Measurements from ENCODE around the gene SMPD3.
A peak's percentile ranks its signal among the peaks of the same experiment; 100 is the strongest.

Gene SMPD3

GRCh38 chr16:68470461-68471150 is 22.3 kb upstream of the SMPD3 start:
- no peak for DNase-seq

GRCh38 chr16:68469796-68470460 is 21.6 kb upstream of the SMPD3 start:
- DNase-seq, result no peak

- DNase-seq, result no peak
These were observed 20.5 kb upstream of the SMPD3 start for GRCh38 chr16:68468842-68469241.

- DNase-seq, result no peak
These were observed 17.9 kb upstream of the SMPD3 start for GRCh38 chr16:68466174-68466573.

GRCh38 chr16:68463904-68464303 is 15.6 kb upstream of the SMPD3 start:
- no peak for DNase-seq

- DNase-seq, result no peak
These were observed 11.8 kb upstream of the SMPD3 start for GRCh38 chr16:68460067-68460466.

- no peak for DNase-seq
These were observed 11.1 kb upstream of the SMPD3 start for GRCh38 chr16:68459457-68459856.

GRCh38 chr16:68458551-68458950 is 10.2 kb upstream of the SMPD3 start:
- no peak for DNase-seq

- DNase-seq, result no peak
These were observed 9.8 kb upstream of the SMPD3 start for GRCh38 chr16:68458101-68458500.

GRCh38 chr16:68455631-68456030 is 7.3 kb upstream of the SMPD3 start:
- no peak for DNase-seq

GRCh38 chr16:68454920-68455435 is 6.7 kb upstream of the SMPD3 start:
- DNase-seq, result no peak

GRCh38 chr16:68453816-68454215 is 5.5 kb upstream of the SMPD3 start:
- DNase-seq, result no peak

GRCh38 chr16:68452176-68452575 is 3.9 kb upstream of the SMPD3 start:
- no peak for DNase-seq

- DNase-seq, result no peak
These were observed 3.4 kb upstream of the SMPD3 start for GRCh38 chr16:68451676-68452075.

- no peak for DNase-seq
These were observed 2.5 kb upstream of the SMPD3 start for GRCh38 chr16:68450741-68451255.

GRCh38 chr16:68447653-68448359 is 502 bp downstream of the SMPD3 start:
- peak; percentile 49 for DNase-seq

- no peak for DNase-seq
These were observed 1.3 kb downstream of the SMPD3 start for GRCh38 chr16:68446681-68447652.

GRCh38 chr16:68445458-68445857 is 2.9 kb downstream of the SMPD3 start:
- peak; percentile 40 for DNase-seq

- no peak for DNase-seq
These were observed 4.2 kb downstream of the SMPD3 start for GRCh38 chr16:68444056-68444657.

- no peak for DNase-seq
These were observed 11.7 kb downstream of the SMPD3 start for GRCh38 chr16:68436581-68436980.

GRCh38 chr16:68434624-68435210 is 13.6 kb downstream of the SMPD3 start:
- DNase-seq, result no peak

GRCh38 chr16:68433316-68433715 is 15.0 kb downstream of the SMPD3 start:
- no peak for DNase-seq

Measured in NCI-H526 treated with DMSO at 0.1 percent for 48 hours (cell line).